PC-3 (cell line): ENCODE data around the gene NIPBL. TPM values are rescaled to one million over a fixed set of nuclear protein-coding genes. Genes with fewer than 3 reads are reported as not detected.
A peak's percentile ranks its signal among the peaks of the same experiment; 100 is the strongest.

Experiments
- ATAC-seq: fragments of 200-7000 bp; cut with Tn5 transposase; 2 replicates; pipeline ENCODE4 v1.9.1; 2020; ENCODE audit warnings: mild to moderate bottlenecking, moderate library complexity
- BruUV-seq: library from RNA; stranded (reverse); fragments of 400-500 nt; replicated peaks from 2 replicates; lab custom pipeline; 2021; lab: Mats Ljungman, UMichigan
- CTCF ChIA-PET: fragments of 300-600 bp; sonication (Branson Sonifier 250); formaldehyde crosslinking; loops from one replicate; lab custom pipeline; 2022; ENCODE audit warnings: antibody characterized with exemption; lab: Charles Lee
- POLR2A ChIA-PET: fragments of 300-600 bp; sonication (Branson Sonifier 250); formaldehyde crosslinking; loops from one replicate; lab custom pipeline; 2022; ENCODE audit warnings: antibody characterized with exemption; ENCODE audit not compliant: unreplicated experiment; lab: Charles Lee
- DNase-seq: peaks from one replicate; pipeline ENCODE4 v3.0.0-alpha.2; 2015
- H2AFZ ChIP-seq: fragments of 300-600 bp; sonication (generic); 2 replicates; pipeline ENCODE4 v1.6.0; 2016; ENCODE audit warnings: antibody characterized with exemption, low read length
- H3F3A ChIP-seq: fragments of 300-600 bp; sonication (generic); one replicate; pipeline ENCODE4 v1.6.0; 2017; ENCODE audit warnings: antibody characterized with exemption, low read length, control low read depth, mild to moderate bottlenecking; ENCODE audit not compliant: unreplicated experiment
- H3K27ac ChIP-seq: fragments of 300-600 bp; sonication (generic); 2 replicates; pipeline ENCODE4 v1.5.1; 2016; ENCODE audit warnings: mild to moderate bottlenecking, low read length
- H3K27me3 ChIP-seq: fragments of 300-600 bp; sonication (generic); 2 replicates; pipeline ENCODE4 v1.6.1; 2016; ENCODE audit warnings: low read length, mixed read lengths
- H3K36me3 ChIP-seq: fragments of 300-600 bp; sonication (generic); 2 replicates; pipeline ENCODE4 v1.6.1; 2016; ENCODE audit warnings: low read depth, mixed run types, low read length, mixed read lengths
- H3K4me1 ChIP-seq: fragments of 300-600 bp; sonication (generic); 2 replicates; pipeline ENCODE4 v1.5.1; 2016; ENCODE audit warnings: low read length; ENCODE audit not compliant: insufficient read depth
- H3K4me2 ChIP-seq: fragments of 300-600 bp; sonication (generic); 2 replicates; pipeline ENCODE4 v1.6.0; 2016; ENCODE audit warnings: low read length
- H3K4me3 ChIP-seq: fragments of 300-600 bp; sonication (generic); 2 replicates; pipeline ENCODE4 v1.5.1; 2016; ENCODE audit warnings: mild to moderate bottlenecking, low read length, mixed read lengths
- H3K79me2 ChIP-seq: fragments of 300-600 bp; sonication (generic); 2 replicates; pipeline ENCODE4 v1.6.1; 2017; ENCODE audit warnings: low read length, mixed read lengths
- H3K9ac ChIP-seq: fragments of 300-600 bp; sonication (generic); 2 replicates; pipeline ENCODE4 v1.6.0; 2016; ENCODE audit warnings: mild to moderate bottlenecking, low read length
- H3K9me2 ChIP-seq: fragments of 300-600 bp; sonication (generic); replicated peaks from 2 replicates; pipeline ENCODE4 v1.6.1; 2016; ENCODE audit warnings: mixed run types, low read length, mixed read lengths
- H3K9me3 ChIP-seq: fragments of 300-600 bp; sonication (generic); 2 replicates; pipeline ENCODE4 v1.6.1; 2016; ENCODE audit warnings: low read length, mixed read lengths
- H4K20me1 ChIP-seq: fragments of 300-600 bp; sonication (generic); 2 replicates; pipeline ENCODE4 v1.6.1; 2016; ENCODE audit warnings: low read length, mixed read lengths
- CTCF ChIP-seq: fragments of 300-600 bp; sonication (generic); conservative IDR thresholded peaks from 2 replicates; pipeline ENCODE4 v1.5.1; 2017; ENCODE audit warnings: antibody characterized with exemption, low read depth, mild to moderate bottlenecking, low read length
- EZH2 ChIP-seq: fragments of 300-600 bp; sonication (generic); IDR thresholded peaks from one replicate; pipeline ENCODE4 v1.6.1; 2017; ENCODE audit warnings: antibody characterized with exemption, mild to moderate bottlenecking, low read length; ENCODE audit not compliant: unreplicated experiment
- EZH2phosphoT487 ChIP-seq: fragments of 300-600 bp; sonication (generic); IDR thresholded peaks from 2 replicates; pipeline ENCODE4 v1.6.1; 2018; ENCODE audit warnings: mild to moderate bottlenecking, antibody characterized with exemption, low read length, borderline replicate concordance
- intact Hi-C: fragments of 100-400 bp; cut with micrococcal nuclease; formaldehyde crosslinking; loops from 2 replicates; pipeline ENCODE4 v1.9.0; 2023
- total RNA-seq: library from RNA; depleted of rRNA; stranded (reverse); fragments of >200 nt; gene quantifications from 2 replicates; pipeline ENCODE4 v1.2.3, GENCODE V29; 2014

NIPBL gene
- total RNA-seq, 1 experiment from 2014 or later, result 16.8 TPM

GRCh38 chr5:36882250-36882649 is 5.7 kb downstream of the NIPBL start:
- BruUV-seq, result no TSS peak
- H3K27me3 ChIP-seq, result no peaks in the 10 kb centered on the region
- peak overlapping the region; percentile 91; the same call in 1 of the 2 replicates for H3K4me2 ChIP-seq
- DNase-seq (no peak), ATAC-seq (no peak)
- H3F3A ChIP-seq, result no peaks in the 10 kb centered on the region
- H3K36me3 ChIP-seq, result no peaks in the 10 kb centered on the region
- intact Hi-C loops, result no loop called here
- H3K4me1 ChIP-seq, result peaks cover 35% of the 10 kb centered on the region
- no peaks in the 10 kb centered on the region for H3K9me2 ChIP-seq
- no peak overlapping the region for H3K4me3 ChIP-seq
- H3K79me2 ChIP-seq, result peaks cover 100% of the 10 kb centered on the region
- no peaks in the 10 kb centered on the region for H3K9me3 ChIP-seq
- no peak overlapping the region for H2AFZ ChIP-seq
- H4K20me1 ChIP-seq, result peaks cover 45% of the 10 kb centered on the region
- H3K27ac ChIP-seq, result no peak overlapping the region
- ChIA-PET CTCF (no interaction called here), POLR2A (no interaction called here)
- TF ChIP-seq EZH2, result no peak
- no peak for TF ChIP-seq CTCF
- no peak for TF ChIP-seq EZH2phosphoT487
- no peak overlapping the region for H3K9ac ChIP-seq

- Histone ChIP-seq H3K9ac (no peak overlapping the region), H3K9me2 (no peaks in the 10 kb centered on the region)
- TF ChIP-seq EZH2 (no peak), EZH2phosphoT487 (no peak), CTCF (no peak)
These were observed 7.4 kb downstream of the NIPBL start for GRCh38 chr5:36883894-36884462.

GRCh38 chr5:36885149-36885548 is 8.6 kb downstream of the NIPBL start:
- H3K27me3 ChIP-seq, result no peaks in the 10 kb centered on the region
- peaks cover 39% of the 10 kb centered on the region for H4K20me1 ChIP-seq
- H3K9me3 ChIP-seq, result no peaks in the 10 kb centered on the region
- H3K36me3 ChIP-seq, result no peaks in the 10 kb centered on the region
- intact Hi-C loops, result no loop called here
- H3K4me3 ChIP-seq, result no peak overlapping the region
- no peak for TF ChIP-seq EZH2phosphoT487
- no peak for TF ChIP-seq CTCF
- peaks cover 27% of the 10 kb centered on the region for H3K4me1 ChIP-seq
- H2AFZ ChIP-seq, result no peak overlapping the region
- H3K9ac ChIP-seq, result no peak overlapping the region
- no TSS peak for BruUV-seq
- DNase-seq (no peak), ATAC-seq (no peak)
- ChIA-PET POLR2A (no interaction called here), CTCF (no interaction called here)
- H3K9me2 ChIP-seq, result no peaks in the 10 kb centered on the region
- H3F3A ChIP-seq, result no peaks in the 10 kb centered on the region
- H3K4me2 ChIP-seq, result no peak overlapping the region
- peaks cover 100% of the 10 kb centered on the region for H3K79me2 ChIP-seq
- no peak overlapping the region for H3K27ac ChIP-seq

More at GRCh38 chr5:36883894-36884462, 7.4 kb downstream of the NIPBL start:
- Histone ChIP-seq H4K20me1 (peaks cover 49% of the 10 kb centered on the region), H3K27me3 (no peaks in the 10 kb centered on the region), H3F3A (no peaks in the 10 kb centered on the region), H3K4me1 (peaks cover 38% of the 10 kb centered on the region), H3K4me3 (no peak overlapping the region), H3K9me3 (no peaks in the 10 kb centered on the region), H2AFZ (no peak overlapping the region), H3K27ac (no peak overlapping the region), H3K36me3 (no peaks in the 10 kb centered on the region), H3K4me2 (no peak overlapping the region), H3K79me2 (peaks cover 100% of the 10 kb centered on the region)
- no TSS peak for BruUV-seq
- POLR2A ChIA-PET, result no interaction called here
- intact Hi-C loops, result no loop called here
- DNase-seq (no peak), ATAC-seq (no peak)
- CTCF ChIA-PET, result no interaction called here
